Amniotic stem cell (primary cell): ENCODE results near the gene CABLES1.

Source experiments
- DNase-seq: peaks from one replicate; lab custom pipeline; 2025; lab: John Stamatoyannopoulos, UW

Gene CABLES1

DNA sequence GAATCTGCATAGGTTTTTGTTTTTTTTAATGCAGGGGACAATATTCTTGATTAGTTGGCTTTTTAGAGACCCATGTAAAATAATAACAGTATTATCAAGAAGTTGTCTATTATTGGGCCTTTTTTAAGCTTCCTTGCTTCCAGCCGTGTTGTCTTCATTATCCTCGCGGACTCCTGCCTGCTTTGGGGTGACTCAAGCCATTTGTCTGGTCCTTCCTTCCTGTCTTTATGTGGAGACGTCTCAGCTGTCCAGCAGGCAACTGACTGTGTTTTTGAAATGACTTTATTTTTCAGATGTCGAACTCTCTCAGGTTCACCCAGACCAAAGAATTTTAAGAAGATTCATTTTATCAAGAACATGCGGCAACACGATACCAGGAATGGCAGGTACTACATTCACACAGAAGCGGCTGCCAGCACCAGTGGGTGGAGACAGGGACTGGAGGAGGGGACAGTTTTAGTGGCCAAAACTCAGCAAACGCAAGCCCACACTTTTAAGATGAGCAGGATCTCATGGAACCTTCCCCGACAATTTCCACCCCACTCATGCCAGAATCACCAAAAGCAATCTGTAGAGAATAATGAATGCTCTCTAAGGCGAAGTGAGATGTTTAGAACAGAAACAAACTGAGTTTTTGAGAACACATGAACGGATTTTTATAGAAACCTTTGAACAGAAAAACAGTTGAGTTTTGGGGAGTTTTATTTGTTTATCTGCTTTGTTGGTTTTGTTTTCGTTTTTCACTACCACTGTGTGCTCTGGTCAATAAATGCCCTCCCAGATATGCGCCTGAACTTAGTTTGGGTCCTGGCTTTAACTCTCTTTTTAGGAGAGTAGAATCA, 59.1 kb downstream of the CABLES1 start:
- no peak for DNase-seq

- no peak for DNase-seq
Measured at GRCh38 chr18:23194997-23195957, 60.0 kb downstream of the CABLES1 start.

- no peak for DNase-seq
Measured at GRCh38 chr18:23196119-23197007, 61.1 kb downstream of the CABLES1 start.

- DNase-seq = no peak
Measured at GRCh38 chr18:23198217-23198845, 63.0 kb downstream of the CABLES1 start.

DNA sequence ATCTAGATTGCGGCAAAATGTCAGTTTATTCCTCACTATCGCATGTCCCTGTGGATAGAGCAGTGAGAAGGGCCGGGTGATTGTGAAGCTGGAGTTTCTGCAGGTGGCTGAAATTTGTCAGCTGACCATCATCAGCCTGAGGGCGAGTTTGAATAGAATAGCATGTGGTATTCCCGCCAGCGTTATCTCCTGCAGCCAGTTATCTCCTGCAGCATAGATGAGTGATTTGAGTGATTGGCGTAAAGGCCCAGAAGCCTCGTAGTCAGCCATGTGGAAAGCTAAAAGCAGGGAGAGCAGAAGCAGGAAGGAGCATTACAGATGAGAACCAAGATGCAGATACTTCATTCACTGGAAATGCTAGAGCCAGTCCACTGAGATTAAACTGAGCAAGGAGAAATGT, 65.5 kb downstream of the CABLES1 start:
- DNase-seq = no peak

- DNase-seq = no peak
Measured at GRCh38 chr18:23201741-23202140, 66.5 kb downstream of the CABLES1 start.

- no peak for DNase-seq
Measured at GRCh38 chr18:23203891-23204432, 68.7 kb downstream of the CABLES1 start.

- no peak for DNase-seq
Measured at GRCh38 chr18:23204589-23205235, 69.4 kb downstream of the CABLES1 start.

DNA sequence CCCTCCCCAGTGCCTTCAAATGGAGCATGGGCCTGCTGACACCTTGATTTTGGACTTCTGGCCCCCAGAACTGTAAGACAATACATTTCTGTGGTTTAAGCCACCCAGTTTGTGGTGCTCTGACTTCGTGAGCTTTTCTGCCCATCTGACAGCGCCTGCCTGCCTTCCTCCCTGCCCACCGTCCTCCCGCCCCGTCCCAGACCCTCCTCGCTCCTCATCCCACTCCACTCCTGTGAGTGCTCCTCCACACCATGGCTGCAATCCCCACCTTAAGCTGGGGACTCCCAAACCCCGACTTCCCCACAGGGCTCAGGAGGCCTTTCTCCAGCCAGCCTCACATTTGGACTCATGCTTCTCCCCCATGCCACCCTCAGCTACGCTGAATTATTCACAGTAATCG, 70.7 kb downstream of the CABLES1 start:
- no peak for DNase-seq

DNA sequence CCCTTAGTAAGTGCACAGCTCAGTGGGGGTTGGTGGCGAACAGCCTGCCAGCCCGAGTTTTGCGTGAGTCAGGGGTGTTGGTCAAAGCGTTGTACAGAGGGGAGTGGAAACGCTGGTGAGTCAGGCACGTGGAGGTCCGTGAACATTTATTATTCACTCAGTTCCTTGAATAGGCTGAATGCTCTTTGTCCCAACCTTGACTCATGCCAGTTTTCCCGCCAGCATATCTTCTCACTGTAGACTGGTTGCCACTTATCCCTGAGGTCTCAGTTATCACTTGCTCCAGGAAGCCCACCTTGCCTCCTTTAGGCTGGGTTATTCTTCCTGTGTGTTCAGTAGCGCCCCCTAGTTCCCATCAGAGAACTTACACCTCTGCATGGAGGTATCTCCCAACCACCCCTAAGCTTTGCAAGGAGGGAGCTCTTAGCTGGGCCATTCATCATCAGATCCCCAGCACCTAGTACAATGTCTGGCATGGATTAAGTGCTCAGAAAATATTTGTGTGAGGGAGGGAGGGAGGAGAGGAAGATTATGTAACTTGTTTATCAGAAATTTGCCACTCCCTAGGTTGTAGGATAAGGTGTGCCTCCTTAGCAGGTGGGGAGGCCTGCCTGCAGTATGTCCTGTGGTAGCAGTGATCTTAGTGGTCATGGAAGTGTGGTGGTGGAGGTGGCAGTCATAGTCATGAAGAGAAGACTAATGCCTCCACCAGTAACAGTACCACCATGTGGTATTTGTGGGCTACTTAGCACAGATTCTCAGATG, 72.1 kb downstream of the CABLES1 start:
- no peak for DNase-seq

- no peak for DNase-seq
Measured at GRCh38 chr18:23207994-23208393, 72.7 kb downstream of the CABLES1 start.

DNA sequence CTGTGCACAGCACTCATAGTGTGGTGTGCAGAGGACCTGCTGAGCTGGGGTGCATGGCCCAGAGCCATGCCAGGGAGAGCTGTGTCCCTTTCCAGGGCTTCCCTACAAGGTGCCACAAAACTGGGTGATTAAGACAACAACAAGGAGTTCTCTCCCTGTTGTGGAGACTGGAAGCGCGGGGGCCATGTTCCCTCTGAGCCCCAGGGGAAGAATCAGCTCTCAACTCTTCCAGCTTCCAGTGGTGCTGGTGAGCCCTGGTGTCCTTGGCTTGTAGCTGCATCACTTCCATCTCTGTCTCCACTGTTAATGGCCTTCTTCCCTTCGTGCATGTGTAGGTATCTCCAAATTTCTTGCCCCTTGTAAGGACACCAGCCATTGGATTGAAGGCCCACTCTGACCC, 73.3 kb downstream of the CABLES1 start:
- DNase-seq = no peak

- no peak for DNase-seq
Measured at GRCh38 chr18:23209031-23209430, 73.7 kb downstream of the CABLES1 start.

DNA sequence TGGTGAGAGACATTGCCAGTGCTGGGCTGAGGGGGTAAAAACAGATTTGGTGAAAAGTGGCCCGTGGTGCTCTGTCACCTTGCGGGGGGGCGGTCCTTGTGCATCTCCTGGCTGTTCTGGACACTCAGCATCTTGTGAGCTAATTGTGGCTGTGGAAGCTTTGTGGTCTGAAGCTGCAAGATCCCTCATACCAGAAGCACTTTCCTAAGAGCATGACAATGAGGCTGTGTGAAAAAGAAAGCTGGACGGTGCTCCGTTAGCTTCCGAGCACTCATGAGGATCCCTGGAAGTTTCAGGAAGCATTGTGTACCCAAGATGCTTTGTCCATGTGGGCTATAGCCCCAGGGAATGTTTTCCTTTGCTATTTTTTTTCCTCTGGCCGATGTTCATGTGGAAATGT, 74.5 kb downstream of the CABLES1 start:
- DNase-seq = no peak

- DNase-seq = no peak
Measured at GRCh38 chr18:23210526-23210925, 75.2 kb downstream of the CABLES1 start.

DNA sequence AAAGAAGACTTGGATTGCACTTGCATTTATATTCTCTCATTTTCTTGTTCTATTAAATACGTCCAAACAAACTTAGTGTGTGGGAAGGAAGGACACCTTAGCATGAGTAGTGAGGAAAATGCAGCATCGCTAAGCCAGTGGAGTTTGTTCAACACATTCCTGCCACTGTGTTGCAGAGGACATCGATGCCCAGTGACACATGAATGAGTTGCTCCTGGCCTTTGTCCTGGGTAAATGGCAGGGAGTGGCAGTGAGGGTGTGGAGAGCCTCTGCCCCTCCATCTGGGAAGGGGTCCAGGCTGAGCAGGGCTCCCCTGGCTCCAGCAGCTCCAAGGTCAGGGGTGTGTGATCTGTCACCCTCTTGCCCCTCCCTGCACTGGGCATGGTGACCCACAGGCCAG, 75.9 kb downstream of the CABLES1 start:
- DNase-seq = no peak

DNA sequence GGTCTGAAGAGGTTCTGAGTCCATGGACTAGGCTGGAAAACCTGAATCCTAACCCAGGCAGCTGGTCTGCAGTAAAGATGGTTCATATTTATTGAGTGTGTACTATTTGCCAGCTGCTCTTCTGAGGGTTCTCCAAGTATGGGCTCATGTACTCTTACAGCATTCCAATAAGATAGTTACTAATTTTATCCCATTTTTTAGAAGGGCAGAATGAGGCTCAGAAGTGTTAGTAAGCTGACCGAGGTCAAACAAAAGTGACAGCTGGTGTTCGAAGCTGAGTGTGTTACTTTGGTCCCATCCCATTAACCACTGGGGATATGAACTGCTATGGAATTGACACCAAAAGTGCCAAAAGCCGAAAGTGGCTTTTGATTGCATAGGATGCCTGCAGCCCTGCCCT, 76.9 kb downstream of the CABLES1 start:
- DNase-seq = no peak

DNA sequence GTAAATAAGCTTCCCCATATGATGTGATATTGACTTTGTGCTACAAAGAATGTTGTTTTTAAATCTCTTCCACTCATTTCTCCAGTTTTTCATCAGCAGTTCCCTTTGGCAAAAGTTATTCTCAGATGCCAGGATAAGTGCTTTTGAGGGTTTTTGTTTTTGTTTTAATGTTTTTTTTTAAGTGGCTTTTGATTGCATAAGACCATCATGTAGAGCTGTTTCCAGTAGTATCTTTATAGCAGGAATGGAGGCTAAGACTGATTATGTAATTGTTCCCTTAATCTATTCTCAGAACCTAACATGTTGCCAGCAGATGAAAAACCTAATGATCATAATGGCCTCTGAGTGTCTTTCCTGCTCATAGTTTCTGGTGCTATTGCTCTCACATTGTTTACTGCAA, 77.9 kb downstream of the CABLES1 start:
- DNase-seq = no peak

GRCh38 chr18:23217781-23218180, 82.5 kb downstream of the CABLES1 start:
- DNase-seq = no peak

DNA sequence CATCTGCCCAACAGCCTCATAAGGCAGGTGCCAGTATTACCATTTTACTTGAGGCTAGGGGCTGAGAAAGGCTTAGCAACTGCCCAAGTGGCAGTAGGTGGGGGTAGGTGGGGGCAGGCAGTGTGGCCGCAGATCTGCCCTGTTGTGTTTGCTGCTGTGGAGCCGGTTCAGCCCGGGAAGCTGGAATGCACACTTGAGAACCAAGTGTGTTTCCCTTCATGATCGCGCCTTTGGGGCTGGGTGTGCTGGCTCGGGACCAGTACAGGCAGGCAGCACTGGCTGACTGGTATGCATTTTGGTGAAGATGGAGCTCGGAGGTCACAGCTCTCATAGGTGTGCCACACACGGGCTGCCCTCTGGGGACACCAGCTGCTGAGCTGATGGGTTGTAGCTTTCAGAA, 85.1 kb downstream of the CABLES1 start:
- no peak for DNase-seq
